Measurements from ENCODE around the gene LPCAT2.

GRCh38 chr16:55478827-55479429, 29.9 kb upstream of the LPCAT2 start, which contains the start of gene MMP2:
- TF ChIP-seq CTCF (IDR thresholded peaks at IDR 0.05) (no peak), POLR2A (IDR thresholded peaks at IDR 0.05) (no peak), POLR2AphosphoS5 (IDR thresholded peaks at IDR 0.05) (no peak)
